NOMO-1 treated with dmso at 0.1 percent for 144 hours (cell line): ENCODE data around the gene MAP3K20.
A peak's percentile ranks its signal among the peaks of the same experiment; 100 is the strongest.
"Not testable (repeated sequence)": the region's sequence is repeated elsewhere in the genome, so short reads cannot be mapped to it uniquely, and the experiment has no call there.

ENCODE experiments used
- DNase-seq: peaks from one replicate; lab custom pipeline; 2025; ENCODE audit not compliant: unreplicated experiment; lab: John Stamatoyannopoulos, UW

The MAP3K20 gene

GRCh38 chr2:173193925-173194324 lies 118.3 kb downstream of the MAP3K20 start:
- DNase-seq = no peak

- DNase-seq = no peak
Observed at GRCh38 chr2:173195100-173195499, 119.5 kb downstream of the MAP3K20 start.

GRCh38 chr2:173196080-173196479 lies 120.4 kb downstream of the MAP3K20 start:
- DNase-seq = no peak

- no peak for DNase-seq
Observed at GRCh38 chr2:173196638-173197037, 121.0 kb downstream of the MAP3K20 start.

GRCh38 chr2:173198327-173198726 lies 122.7 kb downstream of the MAP3K20 start:
- no peak for DNase-seq

GRCh38 chr2:173199294-173199693 lies 123.6 kb downstream of the MAP3K20 start:
- DNase-seq = no peak

- no peak for DNase-seq
Observed at GRCh38 chr2:173202570-173202969, 126.9 kb downstream of the MAP3K20 start.

GRCh38 chr2:173204316-173204715 lies 128.7 kb downstream of the MAP3K20 start:
- DNase-seq = no peak

- no peak for DNase-seq
Observed at GRCh38 chr2:173205375-173205774, 129.7 kb downstream of the MAP3K20 start.

GRCh38 chr2:173207124-173207523 lies 131.5 kb downstream of the MAP3K20 start:
- not testable (repeated sequence) for DNase-seq

GRCh38 chr2:173210270-173211196 lies 134.9 kb downstream of the MAP3K20 start:
- peak; percentile 33 for DNase-seq

- DNase-seq = no peak
Observed at GRCh38 chr2:173213181-173213580, 137.5 kb downstream of the MAP3K20 start.

- DNase-seq = no peak
Observed at GRCh38 chr2:173214213-173214612, 138.6 kb downstream of the MAP3K20 start.

GRCh38 chr2:173215316-173215715 lies 139.7 kb downstream of the MAP3K20 start:
- DNase-seq = no peak

- DNase-seq = no peak
Observed at GRCh38 chr2:173216051-173216450, 140.4 kb downstream of the MAP3K20 start.

GRCh38 chr2:173216668-173217067 lies 141.0 kb downstream of the MAP3K20 start:
- no peak for DNase-seq

GRCh38 chr2:173217116-173217840 lies 141.6 kb downstream of the MAP3K20 start:
- no peak for DNase-seq

- no peak for DNase-seq
Observed at GRCh38 chr2:173218326-173219056, 142.8 kb downstream of the MAP3K20 start.

- no peak for DNase-seq
Observed at GRCh38 chr2:173221132-173221695, 145.6 kb downstream of the MAP3K20 start.

GRCh38 chr2:173221937-173222594 lies 146.4 kb downstream of the MAP3K20 start:
- no peak for DNase-seq

- DNase-seq = no peak
Observed at GRCh38 chr2:173223871-173224270, 148.2 kb downstream of the MAP3K20 start.
